RKO (cell line): Measurements from ENCODE around the gene RBM19.

Source experiments
- DNase-seq: peaks from one replicate; pipeline ENCODE4 v3.0.0-alpha.2; 2016; ENCODE audit warnings: low spot score

Gene RBM19

GRCh38 chr12:113776536-113776935, 189.6 kb downstream of the RBM19 start:
- DNase-seq = no peak

GRCh38 chr12:113774526-113774925, 191.6 kb downstream of the RBM19 start:
- DNase-seq = no peak

DNA sequence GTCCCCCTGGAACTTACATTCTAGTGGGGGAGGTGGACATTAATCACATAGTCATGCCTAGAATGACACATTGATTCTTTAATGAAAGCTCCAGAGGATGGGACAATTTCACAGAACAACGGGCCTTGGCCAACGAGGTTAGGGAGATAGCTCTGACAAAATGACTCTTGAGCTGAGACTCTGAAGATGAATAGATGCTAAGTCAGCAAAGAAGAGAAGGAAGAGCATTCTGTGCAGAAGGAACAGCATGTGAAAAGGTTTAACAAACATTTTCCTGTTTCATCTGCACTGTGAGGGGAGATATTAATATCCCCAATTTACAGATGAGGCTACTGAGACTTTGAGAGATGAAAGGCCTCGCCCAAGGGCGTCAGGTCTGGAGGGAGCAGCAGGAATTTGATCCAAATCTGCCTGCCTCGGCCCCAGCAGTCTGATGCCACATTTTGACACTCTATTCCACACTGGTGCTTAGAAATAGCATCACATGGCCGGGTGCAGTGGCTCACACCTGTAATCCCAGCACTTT, 193.6 kb downstream of the RBM19 start:
- DNase-seq = no peak

DNA sequence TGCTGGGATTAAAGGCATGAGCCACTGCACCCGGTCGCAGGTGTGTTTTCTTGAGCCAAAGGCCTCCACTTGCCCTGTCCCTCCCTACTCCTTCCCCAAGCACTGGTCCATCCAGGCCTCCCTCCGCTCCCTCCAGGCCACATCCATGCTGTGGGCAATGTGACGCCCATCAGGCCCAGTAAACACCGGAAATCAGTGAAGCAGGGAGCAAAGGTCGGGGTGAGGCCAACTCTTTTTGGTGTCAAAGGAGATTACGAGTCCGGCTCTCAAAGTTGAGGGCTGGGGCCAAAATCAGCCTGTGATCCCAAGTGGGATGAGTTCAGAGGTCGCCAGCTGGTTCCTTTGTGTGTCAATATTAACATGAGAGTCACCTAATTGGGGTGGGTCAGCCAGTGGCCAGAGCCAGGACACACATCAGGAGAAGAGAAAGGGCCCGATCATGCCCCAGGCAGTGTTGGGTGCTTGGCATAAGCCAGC, 195.7 kb downstream of the RBM19 start:
- DNase-seq = no peak

DNA sequence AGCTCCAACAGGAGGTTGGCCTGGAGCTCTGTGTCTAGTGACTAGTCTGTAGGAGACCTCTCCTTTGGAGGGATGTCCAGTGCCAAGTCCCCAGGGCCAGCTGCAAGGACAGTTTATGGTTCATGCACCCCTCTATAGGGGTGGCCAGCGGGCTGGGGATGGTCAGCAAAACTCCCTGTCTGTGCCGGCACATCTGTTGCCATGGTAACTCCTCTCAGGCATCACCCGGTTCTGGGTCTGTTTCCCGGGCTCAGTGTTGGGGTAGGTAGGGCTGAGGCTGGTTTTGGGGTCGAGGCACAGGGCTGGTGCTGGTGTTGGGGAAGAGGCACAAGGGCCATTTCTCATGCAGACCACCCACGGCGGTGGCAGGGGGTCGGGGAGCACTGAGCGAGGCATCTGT, 196.8 kb downstream of the RBM19 start:
- no peak for DNase-seq

DNA sequence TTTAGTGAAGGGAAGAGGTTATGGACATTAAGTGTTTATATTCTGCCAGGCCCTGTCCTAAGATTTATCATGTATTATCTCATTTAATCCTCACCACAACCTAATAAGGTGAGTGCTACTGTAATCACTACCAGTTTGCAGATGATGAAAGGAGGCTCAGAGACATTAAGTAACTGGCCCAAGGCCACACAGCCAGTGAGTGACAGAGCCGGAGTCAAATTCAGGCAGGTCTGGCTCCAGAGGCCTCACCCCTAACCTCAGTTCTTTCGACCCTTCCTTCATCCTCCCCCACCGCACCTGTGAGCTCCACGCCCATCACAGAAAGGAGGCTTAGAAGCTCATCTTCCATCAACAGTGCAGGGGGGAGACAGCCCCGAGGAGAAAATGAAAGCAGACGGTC, 197.3 kb downstream of the RBM19 start:
- no peak for DNase-seq

- peak; percentile 84 for DNase-seq
Measured at GRCh38 chr12:113766879-113767878, 198.9 kb downstream of the RBM19 start.
